WTC11 (cell line): ENCODE measurements around the gene GNAI3. TPM values are rescaled to one million over a fixed set of nuclear protein-coding genes. Genes with fewer than 3 reads are reported as not detected.

ENCODE experiments used
- ATAC-seq: fragments of 200-7000 bp; cut with Tn5 transposase; 2 replicates; pipeline ENCODE4 v1.10.0; 2021; ENCODE audit warnings: mild to moderate bottlenecking, moderate library complexity
- CTCF ChIA-PET: fragments of 300-600 bp; sonication (Branson Sonifier 250); formaldehyde crosslinking; loops from one replicate; lab custom pipeline; 2021; ENCODE audit warnings: antibody characterized with exemption; lab: Charles Lee
- POLR2A ChIA-PET: fragments of 350-600 bp; sonication (Branson Sonifier 250); formaldehyde crosslinking; loops from one replicate; lab custom pipeline; 2021; ENCODE audit warnings: antibody characterized with exemption; lab: Charles Lee
- DNase-seq: peaks from one replicate; pipeline ENCODE4 v3.0.0; 2021; ENCODE audit warnings: low spot score
- H3K27ac Mint-ChIP-seq: 2 replicates; pipeline ENCODE4 v1.8.0; 2021; ENCODE audit warnings: mixed read lengths
- H3K27me3 Mint-ChIP-seq: 2 replicates; pipeline ENCODE4 v1.8.0; 2021; ENCODE audit warnings: low read depth, mild to moderate bottlenecking, moderate library complexity, mixed read lengths
- H3K36me3 Mint-ChIP-seq: 2 replicates; pipeline ENCODE4 v1.8.0; 2021; ENCODE audit warnings: mixed read lengths
- H3K4me1 Mint-ChIP-seq: 2 replicates; pipeline ENCODE4 v1.8.0; 2022; ENCODE audit warnings: mixed read lengths
- H3K4me3 Mint-ChIP-seq: 2 replicates; pipeline ENCODE4 v1.8.0; 2021; ENCODE audit warnings: mild to moderate bottlenecking, moderate library complexity, mixed read lengths
- H3K9me3 Mint-ChIP-seq: 2 replicates; pipeline ENCODE4 v1.8.0; 2021; ENCODE audit warnings: mixed read lengths
- CREB1 ChIP-seq: sonication (generic); formaldehyde crosslinking; IDR thresholded peaks from 2 replicates; pipeline ENCODE4 v1.8.0; 2023; ENCODE audit warnings: mild to moderate bottlenecking, missing genetic modification reagents
- JAZF1 ChIP-seq: fragments of 250-450 bp; sonication (Bioruptor Pico); IDR thresholded peaks from 2 replicates; pipeline ENCODE4 v1.9.0; 2021; ENCODE audit warnings: moderate library complexity, mild to moderate bottlenecking, inconsistent platforms
- NFYB ChIP-seq: sonication (generic); formaldehyde crosslinking; conservative IDR thresholded peaks from 2 replicates; pipeline ENCODE4 v1.8.0; 2022; ENCODE audit warnings: low read depth, missing genetic modification reagents
- NR1H2 ChIP-seq: sonication (generic); formaldehyde crosslinking; IDR thresholded peaks from 2 replicates; pipeline ENCODE4 v1.9.0; 2021; ENCODE audit warnings: mild to moderate bottlenecking, moderate library complexity, missing genetic modification reagents
- NR2C2 ChIP-seq: sonication (generic); formaldehyde crosslinking; IDR thresholded peaks from 2 replicates; pipeline ENCODE4 v1.8.0; 2022; ENCODE audit warnings: mild to moderate bottlenecking, missing genetic modification reagents
- RELA ChIP-seq: sonication (generic); formaldehyde crosslinking; IDR thresholded peaks from 2 replicates; pipeline ENCODE4 v1.8.1; 2022; ENCODE audit warnings: missing genetic modification reagents, mild to moderate bottlenecking, borderline replicate concordance
- SMAD3 ChIP-seq: sonication (generic); formaldehyde crosslinking; IDR thresholded peaks from 2 replicates; pipeline ENCODE4 v1.8.0; 2022; ENCODE audit warnings: missing genetic modification reagents, mild to moderate bottlenecking, borderline replicate concordance
- SOX15 ChIP-seq: fragments of 250-450 bp; sonication (Bioruptor Pico); IDR thresholded peaks from 2 replicates; pipeline ENCODE4 v1.9.0; 2021; ENCODE audit warnings: mild to moderate bottlenecking
- ZNF121 ChIP-seq: sonication (generic); formaldehyde crosslinking; IDR thresholded peaks from 2 replicates; pipeline ENCODE4 v1.8.0; 2023; ENCODE audit warnings: missing genetic modification reagents
- total RNA-seq: library from RNA; stranded (reverse); gene quantifications from 3 replicates; pipeline ENCODE4 v1.2.3, GENCODE V29; 2021
- TF ChIP-seq, protein P1 (sequence below): sonication (generic); formaldehyde crosslinking; IDR thresholded peaks from 2 replicates; pipeline ENCODE4 v1.8.1; 2022; ENCODE audit warnings: missing genetic modification reagents, borderline replicate concordance
- TF ChIP-seq, protein P2 (sequence below): sonication (generic); formaldehyde crosslinking; IDR thresholded peaks from 2 replicates; pipeline ENCODE4 v1.8.1; 2023; ENCODE audit warnings: mild to moderate bottlenecking, missing genetic modification reagents, moderate library complexity
- TF ChIP-seq, protein P3 (sequence below): fragments of 250-450 bp; sonication (Bioruptor Pico); IDR thresholded peaks from 2 replicates; pipeline ENCODE4 v1.8.0; 2021; ENCODE audit warnings: mild to moderate bottlenecking
- TF ChIP-seq, protein P4 (sequence below): sonication (generic); formaldehyde crosslinking; IDR thresholded peaks from 2 replicates; pipeline ENCODE4 v1.8.0; 2022; ENCODE audit warnings: mild to moderate bottlenecking, missing genetic modification reagents
- TF ChIP-seq, protein P5 (sequence below): sonication (generic); formaldehyde crosslinking; IDR thresholded peaks from 2 replicates; pipeline ENCODE4 v1.8.0; 2023; ENCODE audit warnings: missing genetic modification reagents
- TF ChIP-seq, protein P6 (sequence below): sonication (generic); formaldehyde crosslinking; IDR thresholded peaks from 2 replicates; pipeline ENCODE4 v1.8.0; 2022; ENCODE audit warnings: missing genetic modification reagents
- TF ChIP-seq, protein P7 (sequence below): sonication (generic); formaldehyde crosslinking; IDR thresholded peaks from 2 replicates; pipeline ENCODE4 v1.8.1; 2022; ENCODE audit warnings: low read depth, mild to moderate bottlenecking, moderate library complexity, missing genetic modification reagents, borderline replicate concordance
- TF ChIP-seq, protein P8 (sequence below): fragments of 250-450 bp; sonication (Bioruptor Pico); IDR thresholded peaks from 2 replicates; pipeline ENCODE4 v1.9.0; 2021; ENCODE audit warnings: mild to moderate bottlenecking, borderline replicate concordance
- TF ChIP-seq, protein P9 (sequence below): fragments of 250-450 bp; sonication (Bioruptor Pico); IDR thresholded peaks from 2 replicates; pipeline ENCODE4 v1.9.0; 2021; ENCODE audit warnings: mild to moderate bottlenecking

GNAI3 gene
- total RNA-seq, 1 experiment from 2014 or later: 7.2 TPM

DNA sequence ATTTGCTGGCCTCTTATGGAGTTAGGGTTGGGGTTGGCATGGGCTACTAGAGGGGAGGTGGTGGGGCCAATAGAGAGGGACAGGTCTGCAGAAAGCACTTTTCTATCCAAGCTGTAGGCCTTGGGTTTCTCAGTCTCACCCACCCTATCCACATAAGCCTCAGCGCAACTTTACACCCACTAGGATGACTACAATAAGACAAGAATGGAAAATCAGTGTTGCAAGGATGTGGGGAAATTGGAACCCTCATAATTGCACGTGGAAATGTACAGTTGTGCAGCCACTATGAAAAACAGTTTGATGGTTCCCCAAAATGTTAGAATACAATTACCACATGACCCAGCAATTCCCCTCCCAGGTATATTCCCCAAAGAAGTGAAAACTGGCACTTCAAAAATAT is 93.4 kb downstream of the GNAI3 start:
- TF ChIP-seq ZNF121 (no peak), SOX15 (no peak), NFYB (no peak), RELA (CRISPR knock-in tag) (no peak), NR1H2 (CRISPR knock-in tag) (no peak)
- TF ChIP-seq, protein P1, sequence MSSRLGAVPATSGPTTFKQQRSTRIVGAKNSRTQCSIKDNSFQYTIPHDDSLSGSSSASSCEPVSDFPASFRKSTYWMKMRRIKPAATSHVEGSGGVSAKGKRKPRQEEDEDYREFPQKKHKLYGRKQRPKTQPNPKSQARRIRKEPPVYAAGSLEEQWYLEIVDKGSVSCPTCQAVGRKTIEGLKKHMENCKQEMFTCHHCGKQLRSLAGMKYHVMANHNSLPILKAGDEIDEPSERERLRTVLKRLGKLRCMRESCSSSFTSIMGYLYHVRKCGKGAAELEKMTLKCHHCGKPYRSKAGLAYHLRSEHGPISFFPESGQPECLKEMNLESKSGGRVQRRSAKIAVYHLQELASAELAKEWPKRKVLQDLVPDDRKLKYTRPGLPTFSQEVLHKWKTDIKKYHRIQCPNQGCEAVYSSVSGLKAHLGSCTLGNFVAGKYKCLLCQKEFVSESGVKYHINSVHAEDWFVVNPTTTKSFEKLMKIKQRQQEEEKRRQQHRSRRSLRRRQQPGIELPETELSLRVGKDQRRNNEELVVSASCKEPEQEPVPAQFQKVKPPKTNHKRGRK (CRISPR knock-in tag): no peak
- TF ChIP-seq, protein P2, sequence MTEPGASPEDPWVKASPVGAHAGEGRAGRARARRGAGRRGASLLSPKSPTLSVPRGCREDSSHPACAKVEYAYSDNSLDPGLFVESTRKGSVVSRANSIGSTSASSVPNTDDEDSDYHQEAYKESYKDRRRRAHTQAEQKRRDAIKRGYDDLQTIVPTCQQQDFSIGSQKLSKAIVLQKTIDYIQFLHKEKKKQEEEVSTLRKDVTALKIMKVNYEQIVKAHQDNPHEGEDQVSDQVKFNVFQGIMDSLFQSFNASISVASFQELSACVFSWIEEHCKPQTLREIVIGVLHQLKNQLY (CRISPR knock-in tag): no peak
- TF ChIP-seq, protein P3, sequence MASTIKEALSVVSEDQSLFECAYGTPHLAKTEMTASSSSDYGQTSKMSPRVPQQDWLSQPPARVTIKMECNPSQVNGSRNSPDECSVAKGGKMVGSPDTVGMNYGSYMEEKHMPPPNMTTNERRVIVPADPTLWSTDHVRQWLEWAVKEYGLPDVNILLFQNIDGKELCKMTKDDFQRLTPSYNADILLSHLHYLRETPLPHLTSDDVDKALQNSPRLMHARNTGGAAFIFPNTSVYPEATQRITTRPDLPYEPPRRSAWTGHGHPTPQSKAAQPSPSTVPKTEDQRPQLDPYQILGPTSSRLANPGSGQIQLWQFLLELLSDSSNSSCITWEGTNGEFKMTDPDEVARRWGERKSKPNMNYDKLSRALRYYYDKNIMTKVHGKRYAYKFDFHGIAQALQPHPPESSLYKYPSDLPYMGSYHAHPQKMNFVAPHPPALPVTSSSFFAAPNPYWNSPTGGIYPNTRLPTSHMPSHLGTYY (CRISPR knock-in tag): no peak
- TF ChIP-seq, protein P4, sequence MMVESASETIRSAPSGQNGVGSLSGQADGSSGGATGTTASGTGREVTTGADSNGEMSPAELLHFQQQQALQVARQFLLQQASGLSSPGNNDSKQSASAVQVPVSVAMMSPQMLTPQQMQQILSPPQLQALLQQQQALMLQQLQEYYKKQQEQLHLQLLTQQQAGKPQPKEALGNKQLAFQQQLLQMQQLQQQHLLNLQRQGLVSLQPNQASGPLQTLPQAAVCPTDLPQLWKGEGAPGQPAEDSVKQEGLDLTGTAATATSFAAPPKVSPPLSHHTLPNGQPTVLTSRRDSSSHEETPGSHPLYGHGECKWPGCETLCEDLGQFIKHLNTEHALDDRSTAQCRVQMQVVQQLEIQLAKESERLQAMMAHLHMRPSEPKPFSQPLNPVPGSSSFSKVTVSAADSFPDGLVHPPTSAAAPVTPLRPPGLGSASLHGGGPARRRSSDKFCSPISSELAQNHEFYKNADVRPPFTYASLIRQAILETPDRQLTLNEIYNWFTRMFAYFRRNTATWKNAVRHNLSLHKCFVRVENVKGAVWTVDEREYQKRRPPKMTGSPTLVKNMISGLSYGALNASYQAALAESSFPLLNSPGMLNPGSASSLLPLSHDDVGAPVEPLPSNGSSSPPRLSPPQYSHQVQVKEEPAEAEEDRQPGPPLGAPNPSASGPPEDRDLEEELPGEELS: no peak
- no peaks in the 10 kb centered on the region for H3K36me3 Mint-ChIP-seq
- ATAC-seq (no peak), DNase-seq (no peak)
- ChIA-PET POLR2A (no interaction called here), CTCF (interaction anchor here (2.8 to 6.8 kb wide), 8 partner anchors 9 to 343 kb away, joined by 15 to 188 read pairs (median 72); partner anchors contain the start of genes AHCYL1, AMPD2 and GNAT2)
- H3K4me3 Mint-ChIP-seq: no peak overlapping the region
- H3K27me3 Mint-ChIP-seq: peaks cover 5% of the 10 kb centered on the region; the same call in 1 of the 2 replicates
- H3K9me3 Mint-ChIP-seq: no peaks in the 10 kb centered on the region
- H3K4me1 Mint-ChIP-seq: peaks cover 7% of the 10 kb centered on the region
- no peak overlapping the region for H3K27ac Mint-ChIP-seq

DNA sequence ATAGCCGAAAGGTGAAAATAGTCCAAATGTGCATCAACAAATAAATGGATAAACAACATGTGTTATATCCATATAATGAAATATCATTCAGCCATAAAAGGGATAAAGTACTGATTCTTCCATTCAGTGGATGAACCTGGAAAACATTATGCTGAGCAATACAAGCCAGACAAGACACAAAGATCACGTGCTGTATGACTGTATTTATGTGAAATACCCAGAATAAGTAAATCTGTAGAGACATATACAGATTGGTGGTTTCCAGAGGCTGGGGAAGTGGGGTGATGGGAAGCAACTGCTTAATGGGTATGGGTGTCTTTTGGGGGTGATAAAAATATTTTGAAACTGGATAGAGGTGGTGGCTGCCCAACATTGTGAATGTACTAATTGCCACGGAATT is 94.2 kb downstream of the GNAI3 start:
- Mint-ChIP-seq H3K4me3 (no peak overlapping the region), H3K27ac (no peak overlapping the region), H3K36me3 (no peaks in the 10 kb centered on the region), H3K27me3 (peaks cover 5% of the 10 kb centered on the region; the same call in 1 of the 2 replicates), H3K9me3 (no peaks in the 10 kb centered on the region), H3K4me1 (peaks cover 7% of the 10 kb centered on the region)
- ChIA-PET CTCF (interaction anchor here (0.6 to 6.8 kb wide), 11 partner anchors 9 to 342 kb away, joined by 3 to 188 read pairs (median 5); partner anchors contain the start of genes AHCYL1, GNAI3, GSTM2 and GSTM4), POLR2A (interaction anchor here (1.5 kb wide), 1 partner anchor 22 kb away, joined by 3 read pairs; no protein-coding TSS in a partner anchor)
- no peak for ATAC-seq
- DNase-seq: no peak
- TF ChIP-seq, protein P5, sequence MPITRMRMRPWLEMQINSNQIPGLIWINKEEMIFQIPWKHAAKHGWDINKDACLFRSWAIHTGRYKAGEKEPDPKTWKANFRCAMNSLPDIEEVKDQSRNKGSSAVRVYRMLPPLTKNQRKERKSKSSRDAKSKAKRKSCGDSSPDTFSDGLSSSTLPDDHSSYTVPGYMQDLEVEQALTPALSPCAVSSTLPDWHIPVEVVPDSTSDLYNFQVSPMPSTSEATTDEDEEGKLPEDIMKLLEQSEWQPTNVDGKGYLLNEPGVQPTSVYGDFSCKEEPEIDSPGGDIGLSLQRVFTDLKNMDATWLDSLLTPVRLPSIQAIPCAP (CRISPR knock-in tag): no peak
- no peak for TF ChIP-seq CREB1 (CRISPR knock-in tag)
- no peak for TF ChIP-seq JAZF1
- TF ChIP-seq, protein P6, sequence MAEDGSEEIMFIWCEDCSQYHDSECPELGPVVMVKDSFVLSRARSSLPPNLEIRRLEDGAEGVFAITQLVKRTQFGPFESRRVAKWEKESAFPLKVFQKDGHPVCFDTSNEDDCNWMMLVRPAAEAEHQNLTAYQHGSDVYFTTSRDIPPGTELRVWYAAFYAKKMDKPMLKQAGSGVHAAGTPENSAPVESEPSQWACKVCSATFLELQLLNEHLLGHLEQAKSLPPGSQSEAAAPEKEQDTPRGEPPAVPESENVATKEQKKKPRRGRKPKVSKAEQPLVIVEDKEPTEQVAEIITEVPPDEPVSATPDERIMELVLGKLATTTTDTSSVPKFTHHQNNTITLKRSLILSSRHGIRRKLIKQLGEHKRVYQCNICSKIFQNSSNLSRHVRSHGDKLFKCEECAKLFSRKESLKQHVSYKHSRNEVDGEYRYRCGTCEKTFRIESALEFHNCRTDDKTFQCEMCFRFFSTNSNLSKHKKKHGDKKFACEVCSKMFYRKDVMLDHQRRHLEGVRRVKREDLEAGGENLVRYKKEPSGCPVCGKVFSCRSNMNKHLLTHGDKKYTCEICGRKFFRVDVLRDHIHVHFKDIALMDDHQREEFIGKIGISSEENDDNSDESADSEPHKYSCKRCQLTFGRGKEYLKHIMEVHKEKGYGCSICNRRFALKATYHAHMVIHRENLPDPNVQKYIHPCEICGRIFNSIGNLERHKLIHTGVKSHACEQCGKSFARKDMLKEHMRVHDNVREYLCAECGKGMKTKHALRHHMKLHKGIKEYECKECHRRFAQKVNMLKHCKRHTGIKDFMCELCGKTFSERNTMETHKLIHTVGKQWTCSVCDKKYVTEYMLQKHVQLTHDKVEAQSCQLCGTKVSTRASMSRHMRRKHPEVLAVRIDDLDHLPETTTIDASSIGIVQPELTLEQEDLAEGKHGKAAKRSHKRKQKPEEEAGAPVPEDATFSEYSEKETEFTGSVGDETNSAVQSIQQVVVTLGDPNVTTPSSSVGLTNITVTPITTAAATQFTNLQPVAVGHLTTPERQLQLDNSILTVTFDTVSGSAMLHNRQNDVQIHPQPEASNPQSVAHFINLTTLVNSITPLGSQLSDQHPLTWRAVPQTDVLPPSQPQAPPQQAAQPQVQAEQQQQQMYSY (CRISPR knock-in tag): no peak
- TF ChIP-seq, protein P7, sequence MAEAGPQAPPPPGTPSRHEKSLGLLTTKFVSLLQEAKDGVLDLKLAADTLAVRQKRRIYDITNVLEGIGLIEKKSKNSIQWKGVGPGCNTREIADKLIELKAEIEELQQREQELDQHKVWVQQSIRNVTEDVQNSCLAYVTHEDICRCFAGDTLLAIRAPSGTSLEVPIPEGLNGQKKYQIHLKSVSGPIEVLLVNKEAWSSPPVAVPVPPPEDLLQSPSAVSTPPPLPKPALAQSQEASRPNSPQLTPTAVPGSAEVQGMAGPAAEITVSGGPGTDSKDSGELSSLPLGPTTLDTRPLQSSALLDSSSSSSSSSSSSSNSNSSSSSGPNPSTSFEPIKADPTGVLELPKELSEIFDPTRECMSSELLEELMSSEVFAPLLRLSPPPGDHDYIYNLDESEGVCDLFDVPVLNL: no peak
- TF ChIP-seq, protein P8, sequence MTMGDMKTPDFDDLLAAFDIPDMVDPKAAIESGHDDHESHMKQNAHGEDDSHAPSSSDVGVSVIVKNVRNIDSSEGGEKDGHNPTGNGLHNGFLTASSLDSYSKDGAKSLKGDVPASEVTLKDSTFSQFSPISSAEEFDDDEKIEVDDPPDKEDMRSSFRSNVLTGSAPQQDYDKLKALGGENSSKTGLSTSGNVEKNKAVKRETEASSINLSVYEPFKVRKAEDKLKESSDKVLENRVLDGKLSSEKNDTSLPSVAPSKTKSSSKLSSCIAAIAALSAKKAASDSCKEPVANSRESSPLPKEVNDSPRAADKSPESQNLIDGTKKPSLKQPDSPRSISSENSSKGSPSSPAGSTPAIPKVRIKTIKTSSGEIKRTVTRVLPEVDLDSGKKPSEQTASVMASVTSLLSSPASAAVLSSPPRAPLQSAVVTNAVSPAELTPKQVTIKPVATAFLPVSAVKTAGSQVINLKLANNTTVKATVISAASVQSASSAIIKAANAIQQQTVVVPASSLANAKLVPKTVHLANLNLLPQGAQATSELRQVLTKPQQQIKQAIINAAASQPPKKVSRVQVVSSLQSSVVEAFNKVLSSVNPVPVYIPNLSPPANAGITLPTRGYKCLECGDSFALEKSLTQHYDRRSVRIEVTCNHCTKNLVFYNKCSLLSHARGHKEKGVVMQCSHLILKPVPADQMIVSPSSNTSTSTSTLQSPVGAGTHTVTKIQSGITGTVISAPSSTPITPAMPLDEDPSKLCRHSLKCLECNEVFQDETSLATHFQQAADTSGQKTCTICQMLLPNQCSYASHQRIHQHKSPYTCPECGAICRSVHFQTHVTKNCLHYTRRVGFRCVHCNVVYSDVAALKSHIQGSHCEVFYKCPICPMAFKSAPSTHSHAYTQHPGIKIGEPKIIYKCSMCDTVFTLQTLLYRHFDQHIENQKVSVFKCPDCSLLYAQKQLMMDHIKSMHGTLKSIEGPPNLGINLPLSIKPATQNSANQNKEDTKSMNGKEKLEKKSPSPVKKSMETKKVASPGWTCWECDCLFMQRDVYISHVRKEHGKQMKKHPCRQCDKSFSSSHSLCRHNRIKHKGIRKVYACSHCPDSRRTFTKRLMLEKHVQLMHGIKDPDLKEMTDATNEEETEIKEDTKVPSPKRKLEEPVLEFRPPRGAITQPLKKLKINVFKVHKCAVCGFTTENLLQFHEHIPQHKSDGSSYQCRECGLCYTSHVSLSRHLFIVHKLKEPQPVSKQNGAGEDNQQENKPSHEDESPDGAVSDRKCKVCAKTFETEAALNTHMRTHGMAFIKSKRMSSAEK (CRISPR knock-in tag): no peak
- no peak for TF ChIP-seq SMAD3 (CRISPR knock-in tag)
- no peak for TF ChIP-seq NR2C2
- TF ChIP-seq, protein P9, sequence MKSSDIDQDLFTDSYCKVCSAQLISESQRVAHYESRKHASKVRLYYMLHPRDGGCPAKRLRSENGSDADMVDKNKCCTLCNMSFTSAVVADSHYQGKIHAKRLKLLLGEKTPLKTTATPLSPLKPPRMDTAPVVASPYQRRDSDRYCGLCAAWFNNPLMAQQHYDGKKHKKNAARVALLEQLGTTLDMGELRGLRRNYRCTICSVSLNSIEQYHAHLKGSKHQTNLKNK (CRISPR knock-in tag): no peak
